NCI-H2029 (cell line): ENCODE measurements around the gene CDH23.

ENCODE experiments used
- DNase-seq: peaks from one replicate; lab custom pipeline; 2025; lab: John Stamatoyannopoulos, UW

CDH23 gene

DNA sequence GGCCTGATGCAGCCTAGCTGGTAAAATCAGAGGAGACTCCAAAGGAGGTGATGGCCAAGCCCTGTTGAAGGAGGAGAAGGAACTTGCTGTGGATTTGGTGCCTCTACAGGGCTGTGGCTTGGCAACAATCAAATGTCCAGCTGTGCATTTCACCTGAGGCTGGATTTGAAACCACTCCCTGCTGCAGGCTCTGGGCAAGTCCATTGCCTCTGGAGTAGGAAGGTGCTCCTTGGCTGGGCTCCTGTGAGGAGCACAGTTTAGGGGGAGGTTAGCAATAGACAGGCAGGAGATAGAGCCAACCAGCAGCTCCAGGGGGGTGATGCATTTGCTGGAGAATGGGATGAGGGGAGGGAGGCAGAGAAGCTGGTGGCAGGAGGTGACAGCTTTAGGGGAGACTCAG lies 26.5 kb downstream of the CDH23 start:
- no peak for DNase-seq

GRCh38 chr10:71423901-71424300 lies 27.2 kb downstream of the CDH23 start:
- no peak for DNase-seq

- DNase-seq, result no peak
Observed at GRCh38 chr10:71424496-71425194, 27.9 kb downstream of the CDH23 start.

- no peak for DNase-seq
Observed at GRCh38 chr10:71426058-71426605, 29.4 kb downstream of the CDH23 start.

DNA sequence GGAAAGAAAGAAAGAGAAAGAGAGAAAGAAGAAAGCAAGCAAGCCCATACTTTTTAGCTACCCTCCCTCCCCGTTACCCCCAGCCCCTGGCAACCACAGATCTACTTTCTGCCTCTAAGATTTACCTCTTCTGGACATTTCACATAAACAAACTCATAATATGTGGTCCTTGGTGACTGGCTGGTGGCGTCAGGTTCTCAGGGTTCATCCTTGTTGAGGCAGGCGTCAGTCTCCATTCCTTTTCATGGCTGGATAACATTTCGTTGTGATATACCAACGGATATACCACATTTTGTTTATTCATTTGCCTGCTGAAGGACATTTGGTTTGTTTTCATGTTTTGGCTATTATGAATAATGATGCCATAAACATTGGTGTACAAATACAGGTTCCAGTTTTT lies 30.5 kb downstream of the CDH23 start:
- DNase-seq, result no peak

DNA sequence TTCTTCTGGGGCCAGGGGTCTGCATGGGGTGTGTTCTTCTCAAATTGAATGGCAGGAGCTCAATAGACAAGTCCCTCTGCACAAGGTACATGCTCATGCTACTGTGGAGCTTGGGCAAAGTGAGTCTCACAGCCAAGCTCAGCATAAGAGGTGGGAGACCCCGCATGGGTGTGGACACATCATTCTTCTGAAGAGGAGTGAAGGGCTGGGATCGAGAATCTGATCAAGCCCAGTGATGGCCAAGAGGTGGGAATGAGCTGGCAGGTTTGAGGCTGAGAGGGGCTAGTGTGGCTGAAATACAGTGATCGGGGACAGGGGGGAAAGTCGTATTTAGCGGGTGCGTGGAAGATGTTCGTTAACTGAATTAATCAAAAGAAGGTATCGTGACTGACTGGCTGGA lies 32.6 kb downstream of the CDH23 start:
- no peak for DNase-seq

DNA sequence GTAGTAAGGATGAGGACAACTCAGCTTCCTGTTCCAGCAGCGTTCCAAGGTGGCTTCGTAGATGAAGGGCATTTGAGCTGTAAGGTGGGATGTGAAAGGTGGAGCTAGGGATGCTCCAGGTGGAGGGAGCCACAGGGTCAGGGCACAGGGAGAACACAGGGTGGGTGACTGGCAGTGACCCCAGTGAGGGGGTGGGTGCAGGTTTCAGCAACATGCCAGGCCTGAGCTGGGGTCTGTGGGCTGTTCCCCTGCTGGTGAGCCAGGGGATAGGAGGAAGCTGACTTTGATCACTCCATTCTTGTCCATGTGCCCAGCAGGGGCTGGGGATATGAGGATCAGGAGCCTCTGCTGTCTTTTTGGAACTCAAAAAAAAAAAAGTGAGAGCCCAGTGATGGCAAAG lies 33.2 kb downstream of the CDH23 start:
- no peak for DNase-seq

DNA sequence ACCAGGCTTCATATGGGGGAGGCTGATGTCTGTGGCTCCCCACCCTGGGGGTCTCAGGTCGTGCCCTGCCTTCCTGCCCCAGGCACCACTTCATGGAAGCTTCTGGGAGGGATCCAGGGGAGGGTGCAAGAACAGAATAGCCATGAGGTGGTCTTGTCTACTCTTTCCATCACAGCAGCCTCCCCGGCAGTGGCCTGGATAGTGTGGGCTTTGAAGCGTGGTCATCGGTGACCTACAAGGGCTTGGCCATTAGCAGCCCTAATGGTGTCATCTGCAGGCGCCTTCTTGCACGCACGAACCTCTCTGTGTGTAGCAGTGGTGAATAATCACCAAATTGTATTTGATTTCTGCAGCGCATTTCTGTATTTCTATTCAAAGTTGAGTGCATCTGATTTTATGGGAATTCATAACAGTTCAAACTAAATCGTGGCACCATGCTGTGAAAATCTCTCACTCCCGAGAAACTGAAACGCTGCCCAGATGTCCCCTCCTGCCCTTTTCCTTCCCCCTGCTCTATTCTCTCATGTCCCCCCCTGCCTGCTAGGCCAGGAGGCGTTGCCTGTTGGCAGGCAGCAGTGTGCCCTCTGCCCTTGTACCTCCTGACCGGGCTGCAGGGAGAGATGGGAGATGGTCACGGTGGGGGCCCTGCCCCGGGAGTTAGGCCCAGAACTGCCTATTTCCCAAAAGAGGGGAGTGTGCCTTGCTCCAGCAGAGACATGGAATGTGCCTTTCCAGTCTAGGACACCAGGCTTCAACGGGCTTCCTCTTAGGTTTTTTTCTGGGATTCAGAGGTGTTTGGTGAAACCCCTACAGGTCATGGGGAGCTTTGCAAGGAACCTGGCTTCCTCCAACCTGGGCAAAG lies 34.8 kb downstream of the CDH23 start:
- DNase-seq, result no peak

DNA sequence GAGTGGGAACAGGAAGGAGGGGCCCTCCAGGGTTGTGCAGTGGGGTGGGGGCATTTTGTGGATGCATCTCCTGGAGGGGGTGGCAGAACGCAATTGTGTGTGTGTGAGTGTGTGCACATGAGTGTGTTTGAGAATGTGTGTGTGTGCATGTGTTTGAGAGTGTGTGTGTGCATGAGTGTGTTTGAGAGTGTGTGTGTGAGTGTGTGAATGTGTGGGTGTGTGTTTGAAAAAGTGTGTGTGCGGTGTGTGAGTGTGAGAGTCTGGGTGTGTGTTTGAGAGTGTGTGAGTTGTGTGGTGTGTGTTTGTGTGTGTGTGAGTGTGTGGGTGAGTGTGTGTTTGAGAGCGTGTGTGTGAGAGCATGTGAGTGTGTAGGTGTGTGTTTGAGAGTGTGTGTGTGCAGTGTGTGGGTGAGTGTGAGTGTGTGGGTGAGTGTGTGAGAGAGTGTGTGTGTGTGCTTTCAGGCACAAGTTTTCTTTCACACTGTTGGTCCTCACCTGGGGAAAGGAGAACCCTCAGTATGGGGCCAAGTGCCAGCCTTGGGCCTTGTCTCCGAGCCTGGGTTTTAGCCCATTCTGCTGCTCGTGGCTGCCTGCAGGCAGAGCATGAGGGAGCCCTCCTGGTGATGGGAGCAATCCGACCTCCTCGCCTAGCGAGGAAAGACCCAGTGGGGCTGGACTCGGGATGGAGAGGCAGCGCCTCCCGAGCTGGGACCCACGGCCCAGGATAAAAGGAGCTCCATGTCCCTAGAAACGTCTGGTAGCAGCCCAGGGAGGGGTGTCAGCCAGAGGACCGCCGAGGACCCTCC lies 35.6 kb downstream of the CDH23 start:
- no peak for DNase-seq

DNA sequence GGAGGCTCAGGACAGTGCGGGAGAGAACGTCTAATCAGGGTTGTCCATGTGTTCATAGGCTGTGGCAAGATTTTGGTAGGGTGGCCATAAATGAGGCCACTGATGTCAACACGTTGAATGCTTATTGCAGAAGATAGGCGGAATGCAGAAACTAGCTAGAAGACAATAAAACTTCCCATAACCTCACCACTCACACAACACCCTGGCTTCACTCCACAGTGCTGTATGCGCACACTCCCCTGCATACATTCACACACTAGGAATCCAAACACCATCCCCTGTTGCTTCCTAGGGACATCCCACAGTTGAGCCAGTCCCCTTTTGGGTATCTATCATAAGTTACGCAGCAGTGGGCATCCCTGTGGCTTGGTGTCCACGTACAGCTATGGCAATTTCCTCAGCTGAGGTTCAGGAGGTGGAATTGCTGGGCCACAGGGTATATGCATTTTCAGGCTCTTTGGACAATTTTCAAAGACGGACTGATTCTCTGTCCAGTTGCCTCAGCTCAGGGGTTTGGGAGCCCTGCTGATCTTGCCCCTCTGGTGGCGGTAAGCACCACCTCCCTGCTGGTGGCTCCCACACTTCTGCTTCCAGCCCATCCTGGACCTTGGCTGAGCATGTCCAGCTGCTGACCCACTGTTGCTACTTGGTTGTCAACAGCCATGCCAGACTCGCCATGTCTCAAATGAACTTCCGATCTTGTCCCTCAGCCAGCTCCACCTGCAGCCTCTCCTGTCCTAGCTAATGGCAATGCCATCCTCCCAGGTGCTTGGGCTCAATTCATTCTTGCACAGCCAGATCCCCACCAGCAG lies 36.4 kb downstream of the CDH23 start:
- no peak for DNase-seq

GRCh38 chr10:71433768-71434744 lies 37.3 kb downstream of the CDH23 start:
- no peak for DNase-seq

DNA sequence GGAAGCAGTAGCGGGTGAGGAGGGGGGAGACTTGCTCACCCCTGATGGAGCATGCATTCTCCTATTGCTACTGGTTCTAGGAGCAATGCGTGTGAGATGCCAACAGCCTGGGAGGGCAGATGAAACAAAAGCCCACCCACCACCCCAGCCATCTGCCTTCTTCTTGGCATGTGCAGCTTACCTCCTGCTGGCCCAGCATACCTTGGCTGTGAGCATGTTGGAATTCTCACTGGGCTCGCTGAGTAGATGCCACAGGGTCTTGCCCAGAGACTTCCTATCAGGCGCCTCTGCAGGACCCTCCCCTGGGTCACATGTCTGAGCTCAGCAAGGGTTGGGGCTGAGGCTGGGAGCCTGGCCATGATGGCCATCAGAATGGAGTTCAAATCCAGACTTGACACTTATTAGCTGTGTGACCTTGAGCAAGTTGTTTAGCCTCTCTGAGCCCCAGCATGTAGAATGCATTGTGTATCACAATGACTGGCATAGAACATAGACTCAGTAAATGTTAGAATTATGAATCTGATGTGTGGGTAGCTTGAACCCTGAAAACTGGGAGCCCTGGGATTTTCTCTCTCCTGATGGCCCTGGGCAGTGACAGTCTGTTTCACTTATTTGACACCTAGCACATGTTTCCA lies 38.2 kb downstream of the CDH23 start:
- DNase-seq, result no peak

DNA sequence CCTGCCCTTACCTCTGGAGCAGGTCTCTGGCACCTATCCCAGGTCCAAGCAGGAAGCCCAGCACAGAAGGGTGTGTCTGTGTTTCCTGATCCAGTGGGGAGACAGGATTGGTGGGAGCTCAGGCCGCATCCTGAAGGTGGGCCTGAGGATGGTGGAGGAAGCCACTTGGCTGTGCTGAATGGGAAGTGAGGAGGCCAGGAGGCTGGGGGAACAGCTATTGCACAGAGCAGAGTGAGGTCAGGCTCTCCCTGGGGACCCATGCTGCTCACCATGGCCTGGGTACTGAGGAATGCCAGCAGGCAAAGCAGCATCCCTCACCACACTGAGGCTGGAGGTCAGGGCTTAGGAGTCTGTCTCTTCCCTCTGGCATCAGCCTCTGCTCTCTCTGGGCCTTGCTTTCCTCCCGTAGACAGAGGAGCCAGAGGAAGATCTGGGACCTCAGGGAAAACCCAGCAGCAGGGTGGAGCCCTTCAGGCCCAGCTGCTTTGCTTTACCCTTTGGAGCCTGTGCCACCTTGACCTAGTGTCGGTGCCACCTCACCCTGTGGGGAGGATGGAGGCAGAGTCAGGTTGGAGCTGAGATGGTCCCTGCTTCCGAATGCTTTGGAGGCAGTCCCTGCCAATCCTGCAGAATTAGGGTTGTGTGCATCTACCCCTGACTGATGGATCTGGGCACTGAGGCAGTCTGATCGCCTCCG lies 39.0 kb downstream of the CDH23 start:
- DNase-seq, result no peak

DNA sequence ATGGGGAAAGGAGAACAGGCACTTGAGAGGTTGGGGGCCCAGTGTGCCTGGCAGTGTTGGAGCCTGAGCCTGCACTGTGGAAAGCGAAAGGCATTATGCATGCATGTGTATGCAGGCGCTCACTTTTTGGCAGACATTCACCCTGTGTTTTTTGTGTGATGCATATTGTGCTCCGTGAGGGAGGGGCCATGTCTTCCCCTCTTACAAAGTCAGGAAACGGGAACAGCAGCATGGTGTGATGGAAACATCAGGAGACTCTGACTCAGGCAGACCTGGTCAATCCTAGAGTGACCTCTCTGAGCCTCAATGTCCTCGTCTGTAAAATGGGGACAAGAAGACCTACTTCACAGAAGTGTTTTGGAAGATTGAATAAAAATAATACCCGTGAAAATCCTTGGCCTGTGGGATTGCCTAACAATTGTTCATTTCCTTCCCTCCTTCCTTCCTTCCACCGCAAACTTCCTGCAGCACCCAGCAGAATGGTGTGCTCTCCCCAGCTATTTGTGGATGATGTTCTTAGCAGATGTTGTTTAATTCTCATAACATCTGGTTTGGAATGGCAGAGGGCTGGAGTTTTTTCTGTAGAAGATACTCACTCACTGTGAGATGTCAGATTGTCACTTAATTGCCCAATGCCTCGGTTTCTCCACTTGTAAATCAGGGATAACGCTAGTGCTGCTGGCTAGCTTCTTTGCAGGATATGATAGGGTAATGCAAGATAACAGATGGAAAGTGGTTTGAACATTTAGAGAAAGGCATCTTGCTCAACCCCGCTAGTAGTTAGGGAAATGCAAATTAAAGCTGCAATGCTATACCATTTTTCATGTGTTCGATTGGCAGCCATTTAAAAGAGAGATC lies 39.8 kb downstream of the CDH23 start:
- no peak for DNase-seq

- DNase-seq, result no peak
Observed at GRCh38 chr10:71437537-71438092, 40.9 kb downstream of the CDH23 start.

DNA sequence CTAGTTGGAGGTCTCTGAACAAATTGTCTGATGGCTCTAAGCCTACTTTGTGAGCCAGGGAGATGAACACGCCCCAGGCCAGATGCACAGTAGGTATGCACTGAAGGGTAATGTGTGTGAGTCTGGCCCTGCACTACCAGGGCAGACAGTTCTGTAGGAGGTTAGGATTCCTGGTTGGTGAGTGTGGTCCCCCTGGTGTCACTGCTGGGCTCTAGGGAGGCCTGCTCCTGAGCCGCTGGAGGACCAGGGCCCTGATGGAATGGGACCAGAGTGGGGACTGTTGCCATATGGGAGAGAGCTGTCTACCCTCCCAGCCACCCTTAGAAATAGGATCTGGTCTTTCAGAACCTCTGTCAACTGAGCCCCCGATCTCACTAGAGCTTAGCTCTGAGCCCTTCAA lies 42.0 kb downstream of the CDH23 start:
- DNase-seq, result no peak

DNA sequence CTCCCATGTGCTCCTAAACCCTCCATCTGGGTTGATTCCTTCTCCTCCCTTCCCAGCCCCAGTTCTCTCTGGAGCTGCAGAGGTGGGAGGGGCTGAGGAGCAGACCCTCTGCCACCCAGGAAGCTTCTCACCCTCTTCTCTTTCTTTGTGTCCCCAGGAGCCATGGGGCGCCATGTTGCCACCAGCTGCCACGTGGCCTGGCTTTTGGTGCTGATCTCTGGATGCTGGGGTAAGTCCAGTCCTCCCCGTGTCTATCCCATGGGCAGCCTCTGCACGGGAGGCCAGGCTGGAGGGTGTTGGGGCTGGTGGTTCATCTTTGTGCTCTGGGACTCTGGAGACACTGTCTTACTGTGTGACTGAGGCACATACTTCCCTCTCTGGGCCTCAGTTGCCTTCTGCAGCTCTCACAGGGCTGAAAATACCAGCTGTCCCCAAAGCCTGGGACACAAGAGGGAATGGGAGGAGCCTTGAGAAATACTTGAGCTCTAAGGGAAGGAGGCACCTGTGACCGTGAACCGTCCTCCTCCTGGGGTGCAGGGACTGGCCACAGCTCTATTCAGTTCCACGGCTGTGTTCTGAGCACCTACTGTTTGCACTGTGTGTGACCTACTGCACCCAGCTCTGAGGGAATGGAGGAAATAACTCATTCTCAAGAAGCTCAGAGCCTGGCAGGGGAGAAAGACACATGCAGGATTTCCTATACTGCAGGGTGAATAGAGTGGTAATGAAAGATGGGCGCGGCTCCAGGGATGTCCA lies 43.1 kb downstream of the CDH23 start:
- DNase-seq, result no peak
